ENCODE measurements around the gene TCF7L2.

GRCh38 chr10:113095419-113096127 lies 145.5 kb downstream of the TCF7L2 start:
- no peak for TF ChIP-seq POLR2A (IDR thresholded peaks at IDR 0.05)
- no peak for TF ChIP-seq CTCF (IDR thresholded peaks at IDR 0.05)
- TF ChIP-seq EP300 (IDR thresholded peaks at IDR 0.05): no peak

Measured in tibial nerve (tissue), 4 donors.